HEK293T (cell line): Measurements from ENCODE around the gene ASCC1.

Source experiments
- CTCF ChIA-PET: fragments of 350-600 bp; formaldehyde crosslinking; extraction: SDS; loops from one replicate; lab custom pipeline; 2021; ENCODE audit warnings: antibody characterized with exemption, inconsistent platforms; lab: Yijun Ruan, JAX
- POLR2A ChIA-PET: fragments of 350-600 bp; formaldehyde crosslinking; extraction: SDS; loops from one replicate; lab custom pipeline; 2020; ENCODE audit warnings: antibody characterized with exemption, inconsistent platforms; lab: Yijun Ruan, JAX
- DNase-seq: peaks from one replicate; pipeline ENCODE4 v3.0.0; 2012; ENCODE audit warnings: mixed read lengths; ENCODE audit errors: extremely low spot score
- ARNT ChIP-seq: fragments of 450-650 bp; IDR thresholded peaks from 2 replicates; pipeline ENCODE4 v1.6.1; 2017; ENCODE audit warnings: mild to moderate bottlenecking
- BHLHE40 ChIP-seq: fragments of 450-650 bp; IDR thresholded peaks from 2 replicates; pipeline ENCODE4 v1.6.1; 2016; ENCODE audit warnings: mild to moderate bottlenecking, moderate library complexity, borderline replicate concordance
- CTBP1 ChIP-seq: fragments of 450-650 bp; IDR thresholded peaks from 2 replicates; pipeline ENCODE4 v1.6.1; 2016; ENCODE audit warnings: borderline replicate concordance
- ELF4 ChIP-seq: fragments of 450-650 bp; IDR thresholded peaks from 2 replicates; pipeline ENCODE4 v1.6.1; 2017; ENCODE audit warnings: antibody characterized with exemption
- FOXA1 ChIP-seq: fragments of 450-650 bp; IDR thresholded peaks from 2 replicates; pipeline ENCODE4 v1.6.1; 2016; ENCODE audit warnings: mild to moderate bottlenecking
- FOXK2 ChIP-seq: fragments of 450-650 bp; IDR thresholded peaks from 2 replicates; pipeline ENCODE4 v1.6.1; 2016; ENCODE audit warnings: mild to moderate bottlenecking
- FOXM1 ChIP-seq: fragments of 450-650 bp; IDR thresholded peaks from 2 replicates; pipeline ENCODE4 v1.6.1; 2017; ENCODE audit warnings: mild to moderate bottlenecking, borderline replicate concordance
- HDGF ChIP-seq: fragments of 450-650 bp; IDR thresholded peaks from 2 replicates; pipeline ENCODE4 v1.6.1; 2017; ENCODE audit warnings: antibody characterized with exemption, borderline replicate concordance
- L3MBTL2 ChIP-seq: fragments of 450-650 bp; conservative IDR thresholded peaks from 2 replicates; pipeline ENCODE4 v1.6.1; 2016; ENCODE audit warnings: mild to moderate bottlenecking
- LEF1 ChIP-seq: fragments of 450-650 bp; IDR thresholded peaks from 2 replicates; pipeline ENCODE4 v1.6.1; 2017; ENCODE audit warnings: mild to moderate bottlenecking, borderline replicate concordance
- NFRKB ChIP-seq: fragments of 450-650 bp; IDR thresholded peaks from 2 replicates; pipeline ENCODE4 v1.6.1; 2016; ENCODE audit warnings: mild to moderate bottlenecking, moderate library complexity
- SP1 ChIP-seq: fragments of 450-650 bp; IDR thresholded peaks from 2 replicates; pipeline ENCODE4 v1.6.1; 2017
- SUZ12 ChIP-seq: fragments of 450-650 bp; IDR thresholded peaks from 2 replicates; pipeline ENCODE4 v1.6.1; 2016; ENCODE audit warnings: mild to moderate bottlenecking
- TARDBP ChIP-seq: fragments of 450-650 bp; IDR thresholded peaks from 2 replicates; pipeline ENCODE4 v1.6.1; 2016
- ZNF384 ChIP-seq: fragments of 450-650 bp; IDR thresholded peaks from 2 replicates; pipeline ENCODE4 v1.6.1; 2016
- TF ChIP-seq, protein P1 (sequence below): fragments of 450-650 bp; IDR thresholded peaks from 2 replicates; pipeline ENCODE4 v1.6.1; 2016

ASCC1 gene

DNA sequence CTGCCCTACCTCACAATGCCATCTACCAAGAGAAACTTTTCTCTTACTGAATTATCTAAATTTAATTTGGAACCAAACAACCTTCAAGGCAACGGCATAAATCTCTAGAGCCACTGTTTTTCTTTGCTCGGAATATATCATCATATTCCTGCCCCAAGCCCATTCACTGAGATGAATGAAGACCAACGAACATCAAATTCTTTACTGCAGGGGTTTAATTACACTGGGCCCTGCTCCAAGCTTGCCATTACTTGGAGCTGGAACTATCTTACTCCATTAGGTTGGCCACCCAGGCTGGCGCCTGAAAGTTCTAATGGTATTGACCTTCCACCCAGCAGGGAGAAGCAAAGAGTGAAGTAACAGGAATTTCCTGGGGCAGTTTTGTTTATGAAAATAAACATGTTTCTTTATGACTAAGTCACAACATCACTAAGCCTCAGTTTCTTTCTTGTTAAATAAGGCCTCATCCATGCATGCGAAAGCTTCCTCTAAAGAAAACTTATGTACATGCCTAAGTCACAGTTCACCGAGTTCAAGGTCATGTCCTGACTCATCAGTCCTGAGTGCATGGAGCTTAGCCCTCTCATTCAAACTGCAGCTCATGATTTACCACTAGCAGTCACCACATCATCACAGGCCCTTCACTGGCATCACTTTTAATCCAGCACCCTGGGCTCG, 42.3 kb downstream of the ASCC1 start:
- ChIA-PET CTCF (interaction anchor here (1.2 kb wide), 2 partner anchors 25 to 125 kb away, joined by 3 read pairs; no protein-coding TSS in a partner anchor), POLR2A (interaction anchor here (1.2 to 2.3 kb wide), 6 partner anchors 42 to 147 kb away, joined by 3 to 17 read pairs (median 6); partner anchors contain the start of genes ANAPC16, ASCC1 and DDIT4)
- TF ChIP-seq, protein P1, sequence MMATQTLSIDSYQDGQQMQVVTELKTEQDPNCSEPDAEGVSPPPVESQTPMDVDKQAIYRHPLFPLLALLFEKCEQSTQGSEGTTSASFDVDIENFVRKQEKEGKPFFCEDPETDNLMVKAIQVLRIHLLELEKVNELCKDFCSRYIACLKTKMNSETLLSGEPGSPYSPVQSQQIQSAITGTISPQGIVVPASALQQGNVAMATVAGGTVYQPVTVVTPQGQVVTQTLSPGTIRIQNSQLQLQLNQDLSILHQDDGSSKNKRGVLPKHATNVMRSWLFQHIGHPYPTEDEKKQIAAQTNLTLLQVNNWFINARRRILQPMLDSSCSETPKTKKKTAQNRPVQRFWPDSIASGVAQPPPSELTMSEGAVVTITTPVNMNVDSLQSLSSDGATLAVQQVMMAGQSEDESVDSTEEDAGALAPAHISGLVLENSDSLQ = peak; percentile 49
- TF ChIP-seq CTBP1 (peak; percentile 24; the same call in 1 of the 2 replicates), ZNF384 (no peak)
- peak; percentile 45 for DNase-seq

- ChIA-PET POLR2A (interaction anchor here (1.2 to 2.3 kb wide), 3 partner anchors 42 to 125 kb away, joined by 3 to 17 read pairs (median 5); partner anchors contain the start of genes ANAPC16 and ASCC1), CTCF (no interaction called here)
- TF ChIP-seq FOXM1 (no peak), LEF1 (no peak), SP1 (no peak), BHLHE40 (no peak), FOXA1 (no peak), ARNT (no peak)
- DNase-seq = peak; percentile 11
Observed at GRCh38 chr10:72173262-72173618, 42.8 kb downstream of the ASCC1 start.

DNA sequence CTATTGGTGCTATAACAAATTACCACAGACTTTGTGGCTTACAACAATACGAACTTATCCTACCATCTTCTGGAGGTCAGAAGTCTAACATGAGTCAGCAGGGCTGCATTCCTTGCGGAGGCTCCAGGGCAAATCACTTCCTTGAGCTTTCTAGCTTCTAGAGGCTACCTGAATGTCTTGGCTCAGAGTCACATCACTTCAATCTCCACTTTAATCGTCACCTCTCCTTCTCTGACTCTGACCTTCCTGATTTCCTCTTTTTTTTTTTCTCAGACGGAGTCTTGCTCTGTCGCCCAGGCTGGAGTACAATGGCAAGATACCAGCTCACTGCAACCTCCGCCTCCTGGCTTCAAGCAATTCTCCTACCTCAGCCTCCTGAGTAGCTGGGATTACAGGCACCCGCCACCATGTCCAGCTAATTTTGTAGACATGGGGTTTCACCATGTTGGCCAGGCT, 44.9 kb downstream of the ASCC1 start:
- DNase-seq = no peak

GRCh38 chr10:72170733-72171132, 45.3 kb downstream of the ASCC1 start:
- POLR2A ChIA-PET = interaction anchor here (1.0 kb wide), 2 partner anchors 12 to 107 kb away, joined by 3 to 4 read pairs; no protein-coding TSS in a partner anchor
- TF ChIP-seq ARNT = no peak
- TF ChIP-seq LEF1 = no peak
- TF ChIP-seq, protein P1 = no peak
- TF ChIP-seq SUZ12 = no peak
- no peak for TF ChIP-seq SP1
- TF ChIP-seq FOXK2 = no peak
- no peak for TF ChIP-seq ELF4
- no peak for TF ChIP-seq HDGF
- TF ChIP-seq ZNF384 = no peak
- no peak for TF ChIP-seq FOXM1
- TF ChIP-seq L3MBTL2 = no peak
- no peak for TF ChIP-seq CTBP1
- no peak for TF ChIP-seq NFRKB
- TF ChIP-seq TARDBP = no peak
- TF ChIP-seq FOXA1 = no peak
- no peak for TF ChIP-seq BHLHE40
- CTCF ChIA-PET = interaction anchor here (0.6 kb wide), 1 partner anchor 601 kb away, joined by 4 read pairs; no protein-coding TSS in a partner anchor
- no peak for DNase-seq

More for the DNA sequence above, 44.9 kb downstream of the ASCC1 start:
- CTCF ChIA-PET = interaction anchor here (0.6 kb wide), 1 partner anchor 601 kb away, joined by 4 read pairs; no protein-coding TSS in a partner anchor
- TF ChIP-seq HDGF = no peak
- no peak for TF ChIP-seq BHLHE40
- no peak for TF ChIP-seq FOXK2
- TF ChIP-seq ELF4 = no peak
- POLR2A ChIA-PET = interaction anchor here (1.0 kb wide), 2 partner anchors 12 to 106 kb away, joined by 3 to 4 read pairs; no protein-coding TSS in a partner anchor

- TF ChIP-seq, protein P1 = no peak
- TF ChIP-seq ZNF384 (no peak), FOXM1 (no peak), TARDBP (no peak), SP1 (no peak), FOXA1 (no peak), ELF4 (no peak), ARNT (no peak), NFRKB (no peak), L3MBTL2 (no peak), BHLHE40 (no peak)
- DNase-seq = no peak
- ChIA-PET POLR2A (interaction anchor here (1.0 kb wide), 2 partner anchors 12 to 107 kb away, joined by 3 to 4 read pairs; no protein-coding TSS in a partner anchor), CTCF (no interaction called here)
Observed at GRCh38 chr10:72170263-72170662, 45.8 kb downstream of the ASCC1 start.

GRCh38 chr10:72167118-72167517, 49.0 kb downstream of the ASCC1 start:
- DNase-seq = no peak
- TF ChIP-seq ZNF384 (no peak), SUZ12 (no peak), BHLHE40 (no peak), LEF1 (no peak), ELF4 (no peak), NFRKB (no peak), FOXA1 (no peak), TARDBP (no peak), HDGF (no peak), FOXK2 (no peak)
- TF ChIP-seq, protein P1 = no peak
- CTCF ChIA-PET = no interaction called here
- POLR2A ChIA-PET = no interaction called here
